Measurements from ENCODE around the gene SLC25A10.
"Not testable (repeated sequence)": the region's sequence is repeated elsewhere in the genome, so short reads cannot be mapped to it uniquely, and the experiment has no call there.

SLC25A10 gene

GRCh38 chr17:81711814-81712467 is at the start of gene SLC25A10:
TSS of gene SLC25A10 (plus strand) at chr17:81712284. CDS start at chr17:81712427, 143 bp downstream.
- in situ Hi-C loops (cut with MboI; ENCODE audit: low sequenced_read_pairs): no loop called here

GRCh38 chr17:81664051-81664470 is 48.0 kb upstream of the SLC25A10 start:
- in situ Hi-C loops (cut with MboI; ENCODE audit: low sequenced_read_pairs): no loop called here

- in situ Hi-C loops (cut with MboI; ENCODE audit: low sequenced_read_pairs): no loop called here
These were observed 46.6 kb upstream of the SLC25A10 start for GRCh38 chr17:81665205-81666091.

- in situ Hi-C loops (cut with MboI; ENCODE audit: low sequenced_read_pairs): no loop called here
These were observed 46.1 kb upstream of the SLC25A10 start for GRCh38 chr17:81666092-81666341.

- in situ Hi-C loops (cut with MboI; ENCODE audit: low sequenced_read_pairs): no loop called here
These were observed 45.5 kb upstream of the SLC25A10 start, which contains the start of the genes CCDC137 and OXLD1 for GRCh38 chr17:81666342-81667191. TSS of gene CCDC137 (plus strand) at chr17:81666737. CDS start at chr17:81666767, 30 bp downstream. TSS of gene OXLD1 (minus strand) at chr17:81666605. CDS start at chr17:81666577, 28 bp downstream.

- in situ Hi-C loops (cut with MboI; ENCODE audit: low sequenced_read_pairs): no loop called here
These were observed 44.3 kb upstream of the SLC25A10 start for GRCh38 chr17:81667754-81668153.

- in situ Hi-C loops (cut with MboI; ENCODE audit: low sequenced_read_pairs): no loop called here
These were observed 39.6 kb upstream of the SLC25A10 start for GRCh38 chr17:81672504-81672903.

GRCh38 chr17:81672954-81673353 is 39.1 kb upstream of the SLC25A10 start:
- in situ Hi-C loops (cut with MboI; ENCODE audit: low sequenced_read_pairs): no loop called here

- in situ Hi-C loops (cut with MboI; ENCODE audit: low sequenced_read_pairs): no loop called here
These were observed 38.4 kb upstream of the SLC25A10 start for GRCh38 chr17:81673561-81674258.

- in situ Hi-C loops (cut with MboI; ENCODE audit: low sequenced_read_pairs): not testable (repeated sequence)
These were observed 36.4 kb upstream of the SLC25A10 start for GRCh38 chr17:81675515-81676221.

GRCh38 chr17:81676906-81677305 is 35.2 kb upstream of the SLC25A10 start:
- in situ Hi-C loops (cut with MboI; ENCODE audit: low sequenced_read_pairs): no loop called here

- in situ Hi-C loops (cut with MboI; ENCODE audit: low sequenced_read_pairs): no loop called here
These were observed 31.9 kb upstream of the SLC25A10 start for GRCh38 chr17:81680150-81680549.

GRCh38 chr17:81681672-81682071 is 30.4 kb upstream of the SLC25A10 start:
- in situ Hi-C loops (cut with MboI; ENCODE audit: low sequenced_read_pairs): no loop called here

- in situ Hi-C loops (cut with MboI; ENCODE audit: low sequenced_read_pairs): no loop called here
These were observed 29.4 kb upstream of the SLC25A10 start for GRCh38 chr17:81682565-81683207.

- in situ Hi-C loops (cut with MboI; ENCODE audit: low sequenced_read_pairs): no loop called here
These were observed 28.9 kb upstream of the SLC25A10 start for GRCh38 chr17:81683208-81683583.

- in situ Hi-C loops (cut with MboI; ENCODE audit: low sequenced_read_pairs): no loop called here
These were observed 28.3 kb upstream of the SLC25A10 start, which contains the start of the genes ARL16 and HGS for GRCh38 chr17:81683584-81684441. TSS of gene ARL16 (minus strand) at chr17:81683797. CDS start at chr17:81683753, 44 bp downstream. TSS of gene HGS (plus strand) at chr17:81684011. CDS start at chr17:81684067, 56 bp downstream.

GRCh38 chr17:81684442-81684911 is 27.6 kb upstream of the SLC25A10 start:
- in situ Hi-C loops (cut with MboI; ENCODE audit: low sequenced_read_pairs): no loop called here

- in situ Hi-C loops (cut with MboI; ENCODE audit: low sequenced_read_pairs): no loop called here
These were observed 27.0 kb upstream of the SLC25A10 start for GRCh38 chr17:81685108-81685507.
